Esophagus muscularis mucosa (tissue), 4 donors: ENCODE measurements around the gene PLCG2. TPM values are rescaled to one million over a fixed set of nuclear protein-coding genes. Genes with fewer than 3 reads are reported as not detected.
"Not testable (repeated sequence)": the region's sequence is repeated elsewhere in the genome, so short reads cannot be mapped to it uniquely, and the experiment has no call there.

ENCODE experiments used
- DNase-seq: peaks from one replicate; pipeline ENCODE4 v3.0.0-alpha.2; 2017; ENCODE audit errors: extremely low spot score
- H3K27ac ChIP-seq, 4 donors: fragments of 200-600 bp; sonication (generic); replicated peaks in 1 of 4; 1 replicate in 3 of 4; 2 replicates in 1 of 4; pipeline ENCODE4 v1.5.1; 2016 to 2019; ENCODE audit warnings: mild to moderate bottlenecking in 1 of 4
- H3K27me3 ChIP-seq, 4 donors: fragments of 200-600 bp; sonication (generic); one replicate each; pipeline versions ENCODE4 v1.5.1 to v1.6.0; 2016 to 2019
- H3K36me3 ChIP-seq, 4 donors: fragments of 200-600 bp; sonication (generic); one replicate each; pipeline ENCODE4 v1.5.1; 2016 to 2019
- H3K4me1 ChIP-seq, 4 donors: fragments of 200-600 bp; sonication (generic); one replicate each; pipeline ENCODE4 v1.5.1; 2016 to 2019
- H3K4me3 ChIP-seq, 4 donors: fragments of 200-600 bp; sonication (generic); 1 replicate in 2 of 4; 2 replicates in 2 of 4; pipeline ENCODE4 v1.5.1; 2016 to 2019; ENCODE audit warnings: mild to moderate bottlenecking in 4 of 4, moderate library complexity in 1 of 4
- H3K9me3 ChIP-seq, 4 donors: fragments of 200-600 bp; sonication (generic); 1 replicate in 3 of 4; 2 replicates in 1 of 4; pipeline ENCODE4 v1.5.1; 2016 to 2019
- CTCF ChIP-seq, 3 experiments: fragments of 200-600 bp in 2 of 3; fragments of 450-650 bp in 1 of 3; sonication (generic) in 2 of 3; IDR thresholded peaks; one replicate each; pipeline ENCODE4 v1.5.1; 2017 to 2019; ENCODE audit warnings: antibody characterized with exemption in 3 of 3, mild to moderate bottlenecking in 2 of 3, moderate library complexity in 1 of 3
- EP300 ChIP-seq: sonication (generic); formaldehyde crosslinking; IDR thresholded peaks from one replicate; pipeline ENCODE4 v1.6.1; 2017; ENCODE audit warnings: antibody characterized with exemption
- POLR2A ChIP-seq: fragments of 450-650 bp; IDR thresholded peaks from one replicate; pipeline ENCODE4 v1.6.1; 2017; ENCODE audit warnings: antibody characterized with exemption, moderate library complexity, mild to moderate bottlenecking, low read depth
- POLR2AphosphoS5 ChIP-seq, 2 donors: sonication (generic); formaldehyde crosslinking; IDR thresholded peaks; one replicate each; pipeline ENCODE4 v1.6.1; 2017; ENCODE audit warnings: antibody characterized with exemption in 2 of 2
- whole genome bisulfite sequencing: methylation state at CpG from one replicate; pipeline ENCODE4 v1.1.5; 2018; 5-methylcytosine and 5-hydroxymethylcytosine counted together
- intact Hi-C: fragments of 100-400 bp; cut with DNase I; formaldehyde crosslinking; loops from one replicate; pipeline ENCODE4 v1.15.1; 2023
- total RNA-seq, 4 donors: library from RNA; depleted of rRNA; stranded (reverse); fragments of >200 nt; gene quantifications; one replicate each; pipeline versions ENCODE4 v1.1.0 to v1.2.1, GENCODE V29; 2016

The PLCG2 gene
- total RNA-seq, 4 donors from 2014 or later: 7.1 to 11.3 (median 9.9) TPM

DNA sequence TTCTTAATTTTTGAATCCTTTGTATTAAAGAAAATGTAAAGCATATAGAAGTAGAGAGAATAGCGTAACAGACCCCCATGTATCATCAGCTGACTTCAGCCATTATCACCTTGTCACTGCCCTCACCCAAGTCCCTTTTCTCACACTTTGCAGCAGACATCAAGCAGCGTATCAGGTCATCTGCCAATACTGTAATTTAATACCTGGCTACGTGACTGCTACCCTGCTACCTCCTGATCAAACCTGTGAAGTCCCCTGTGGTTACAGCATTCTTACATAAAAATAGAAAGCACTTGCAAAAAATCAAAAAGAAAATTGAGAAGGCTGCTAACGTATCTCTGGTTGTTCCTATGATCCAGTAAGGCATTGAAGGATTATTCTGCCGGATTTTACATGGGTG is 96.4 kb downstream of the PLCG2 start:
- H3K27me3 ChIP-seq: peaks cover 0 to 2% (median 0%) of the 10 kb centered on the region in 4 donors
- intact Hi-C loops: no loop called here
- WGBS: 72% methylated on average over 5 of the region's 5 CpGs
- no peak for DNase-seq
- no peak overlapping the region for H3K27ac ChIP-seq
- no peaks in the 10 kb centered on the region for H3K4me1 ChIP-seq
- no peaks in the 10 kb centered on the region for H3K36me3 ChIP-seq
- TF ChIP-seq EP300: no peak
- TF ChIP-seq CTCF (IDR thresholded peaks at IDR 0.05): no peak
- no peak for TF ChIP-seq POLR2A
- no peak for TF ChIP-seq POLR2AphosphoS5 (IDR thresholded peaks at IDR 0.05)
- no peak overlapping the region for H3K4me3 ChIP-seq
- H3K9me3 ChIP-seq: no peaks in the 10 kb centered on the region

DNA sequence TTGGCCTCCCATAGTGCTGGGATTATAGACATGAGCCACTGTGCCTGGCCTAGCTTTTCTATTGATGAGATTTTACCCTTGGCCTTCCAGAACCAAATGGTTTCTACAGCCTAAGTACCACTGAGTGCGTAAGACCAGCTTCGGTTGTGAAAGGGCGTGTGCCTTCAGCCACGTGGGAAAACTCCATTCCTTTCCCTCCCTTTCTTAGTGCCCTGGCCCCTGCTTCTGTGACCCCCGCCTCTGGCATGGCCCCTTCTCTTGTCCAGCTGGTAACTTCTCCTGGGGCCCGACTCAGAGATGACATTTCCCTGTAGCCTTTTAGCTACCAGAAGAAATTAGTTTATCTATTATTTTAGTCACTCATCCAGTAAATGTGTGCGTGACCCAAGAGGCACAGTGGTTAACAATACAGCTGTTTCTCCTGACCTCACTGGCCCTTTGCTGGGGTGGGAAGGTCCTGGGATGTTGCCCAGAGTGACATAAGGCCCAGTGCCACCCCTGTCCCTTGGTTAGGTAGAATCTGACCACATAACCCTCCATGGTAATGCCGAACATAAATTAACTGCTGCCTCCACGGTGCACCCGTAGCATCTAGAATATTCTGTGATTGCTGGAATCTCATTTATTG is 97.3 kb downstream of the PLCG2 start:
- H3K36me3 ChIP-seq: no peaks in the 10 kb centered on the region
- peaks cover 0 to 2% (median 0%) of the 10 kb centered on the region in 4 donors for H3K27me3 ChIP-seq
- no peak overlapping the region for H3K4me3 ChIP-seq
- H3K9me3 ChIP-seq: no peaks in the 10 kb centered on the region
- TF ChIP-seq POLR2A: no peak
- TF ChIP-seq POLR2AphosphoS5 (IDR thresholded peaks at IDR 0.05): no peak
- TF ChIP-seq CTCF (IDR thresholded peaks at IDR 0.05): no peak
- TF ChIP-seq EP300: no peak
- no peak for DNase-seq
- WGBS: 80% methylated on average over 10 of the region's 10 CpGs
- intact Hi-C loops: no loop called here
- no peak overlapping the region for H3K27ac ChIP-seq
- H3K4me1 ChIP-seq: no peaks in the 10 kb centered on the region

GRCh38 chr16:81877490-81877889 is 98.4 kb downstream of the PLCG2 start:
- WGBS: 92% methylated on average over 11 of the region's 12 CpGs
- DNase-seq, H3K4me1 ChIP-seq, H3K36me3 ChIP-seq, intact Hi-C loops, H3K27ac ChIP-seq, H3K27me3 ChIP-seq, H3K4me3 ChIP-seq, H3K9me3 ChIP-seq: not testable (repeated sequence)

DNA sequence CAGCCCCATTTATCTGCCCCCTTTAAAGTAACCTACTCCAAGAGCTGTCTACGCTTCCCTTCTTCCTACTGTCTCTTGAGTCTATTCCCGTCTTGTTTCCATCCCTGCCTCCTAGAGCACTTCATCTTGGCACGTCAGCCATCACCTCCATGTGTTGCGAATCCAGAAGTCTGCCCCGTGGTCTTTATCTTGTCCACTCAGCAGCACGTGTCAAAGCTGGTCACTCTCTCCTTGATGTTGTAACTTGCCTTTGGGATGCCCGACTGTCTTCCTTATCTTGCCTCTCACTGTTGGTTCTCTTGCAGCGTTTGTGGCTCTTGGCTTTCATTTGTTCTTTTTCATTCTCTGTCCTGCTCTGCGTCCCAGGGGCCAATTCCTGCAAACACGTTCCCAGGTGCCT is 99.4 kb downstream of the PLCG2 start:
- no peak overlapping the region for H3K27ac ChIP-seq
- H3K36me3 ChIP-seq: no peaks in the 10 kb centered on the region
- peaks cover 0 to 6% (median 0%) of the 10 kb centered on the region in 4 donors for H3K27me3 ChIP-seq
- H3K9me3 ChIP-seq: no peaks in the 10 kb centered on the region
- WGBS: 80% methylated on average over 10 of the region's 10 CpGs
- no peak for DNase-seq
- TF ChIP-seq EP300: no peak
- TF ChIP-seq POLR2A: no peak
- TF ChIP-seq POLR2AphosphoS5 (IDR thresholded peaks at IDR 0.05): no peak
- no peak for TF ChIP-seq CTCF (IDR thresholded peaks at IDR 0.05)
- H3K4me3 ChIP-seq: no peak overlapping the region
- intact Hi-C loops: no loop called here
- H3K4me1 ChIP-seq: no peaks in the 10 kb centered on the region

- no peaks in the 10 kb centered on the region for H3K9me3 ChIP-seq
- no peaks in the 10 kb centered on the region for H3K36me3 ChIP-seq
- DNase-seq: no peak
- peaks cover 0 to 11% (median 0%) of the 10 kb centered on the region in 4 donors for H3K27me3 ChIP-seq
- 76% methylated on average over 7 of the region's 7 CpGs for WGBS
- H3K27ac ChIP-seq: no peak overlapping the region
- no peak overlapping the region for H3K4me3 ChIP-seq
- no peaks in the 10 kb centered on the region for H3K4me1 ChIP-seq
- TF ChIP-seq POLR2AphosphoS5 (IDR thresholded peaks at IDR 0.05) (no peak), CTCF (IDR thresholded peaks at IDR 0.05) (no peak), EP300 (no peak), POLR2A (no peak)
- intact Hi-C loops: no loop called here
These were observed 100.5 kb downstream of the PLCG2 start for GRCh38 chr16:81879625-81880024.
